Measurements from ENCODE around the gene KCNH3.
"Not testable (repeated sequence)": the region's sequence is repeated elsewhere in the genome, so short reads cannot be mapped to it uniquely, and the experiment has no call there.

The KCNH3 gene

DNA sequence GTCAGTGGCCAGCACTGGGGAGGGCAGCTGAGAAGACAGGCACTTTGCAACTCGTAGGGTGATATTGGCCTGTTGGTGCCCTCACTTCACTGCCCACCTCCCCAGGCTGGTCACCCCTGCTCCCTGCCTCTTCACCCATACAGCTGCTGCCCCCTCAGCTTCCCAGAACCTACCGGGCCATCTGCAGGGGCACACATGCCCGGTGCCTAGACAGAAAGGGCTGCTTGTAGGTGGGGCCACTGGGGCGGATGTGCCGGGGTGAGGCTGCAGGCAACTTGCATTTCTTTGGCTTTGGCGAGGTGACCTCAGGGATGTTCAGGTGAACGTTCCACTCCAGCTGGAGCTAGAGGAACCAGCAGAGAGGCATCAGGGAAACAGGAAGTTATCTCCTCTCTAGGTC lies 49.5 kb downstream of the KCNH3 start:
- no peak for DNase-seq (ENCODE audit: low read depth)

- DNase-seq (ENCODE audit: low read depth) = no peak
Measured at GRCh38 chr12:49588721-49589516, 50.1 kb downstream of the KCNH3 start.

DNA sequence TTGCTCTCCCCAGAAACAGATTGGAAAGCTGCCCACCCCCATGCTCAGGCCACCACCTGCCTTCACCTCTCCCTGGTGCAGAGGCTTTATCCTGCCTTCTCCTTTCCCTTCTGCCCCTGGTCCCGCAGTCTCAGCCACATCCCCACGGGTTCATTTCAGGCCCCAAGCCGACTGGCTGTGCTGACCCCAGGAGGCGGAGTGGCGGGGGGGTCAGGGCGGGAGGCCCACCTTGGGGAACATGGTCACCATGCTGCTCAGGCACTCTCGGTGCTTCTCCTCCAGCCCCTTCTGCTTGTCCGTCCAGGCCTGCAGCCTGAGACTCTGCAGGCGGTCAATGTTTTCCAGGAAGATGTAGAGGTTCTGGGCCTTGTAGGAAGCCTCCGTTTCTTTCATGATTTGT lies 59.7 kb downstream of the KCNH3 start:
- no peak for DNase-seq (ENCODE audit: low read depth)

DNA sequence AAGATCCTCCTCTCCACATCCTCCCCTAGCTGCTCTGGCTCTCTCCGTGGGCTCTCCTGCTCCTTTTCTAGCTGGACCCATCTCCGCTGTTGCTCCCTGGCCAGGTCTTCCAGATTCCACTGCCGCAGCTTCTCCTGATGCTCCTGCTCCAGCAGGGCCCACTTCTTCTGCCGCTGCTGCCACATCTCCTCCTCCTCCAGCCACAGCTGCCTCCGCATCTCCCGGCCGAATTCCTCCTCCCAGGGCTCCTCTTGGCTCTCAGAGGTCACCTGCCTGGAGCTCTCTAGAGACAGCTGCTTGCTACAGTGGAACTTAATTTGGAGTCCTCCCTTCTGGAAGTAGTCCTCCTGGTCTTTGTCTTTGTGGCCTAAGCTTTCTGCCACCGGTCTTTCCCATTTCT lies 61.1 kb downstream of the KCNH3 start:
- DNase-seq (ENCODE audit: low read depth) = no peak

- no peak for DNase-seq (ENCODE audit: low read depth)
Measured at GRCh38 chr12:49603721-49604120, 64.9 kb downstream of the KCNH3 start.

- DNase-seq (ENCODE audit: low read depth) = no peak
Measured at GRCh38 chr12:49604856-49605255, 66.0 kb downstream of the KCNH3 start.

DNA sequence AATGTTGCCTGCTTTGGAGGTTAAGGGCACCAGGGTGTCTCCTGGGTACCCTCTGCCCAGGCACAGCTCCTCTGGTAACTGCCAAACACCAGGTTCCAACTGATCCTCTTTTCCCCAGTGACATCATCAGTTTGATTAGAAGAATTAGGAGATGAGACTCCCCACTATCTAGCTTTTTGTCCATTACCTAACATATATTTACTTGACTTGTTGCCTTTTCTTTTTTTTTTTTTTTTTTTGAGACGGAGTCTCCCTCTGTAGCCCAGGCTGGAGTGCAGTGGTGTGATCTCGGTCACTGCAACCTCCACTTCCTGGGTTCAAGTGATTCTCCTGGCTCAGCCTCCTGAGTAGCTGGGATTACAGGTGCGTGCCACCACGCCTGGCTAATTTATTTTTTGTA lies 66.7 kb downstream of the KCNH3 start, which contains the start of gene FAM186B:
TSS of gene FAM186B (minus strand) at position 101 of the 400 bp plus-strand sequence. CDS start 162 bp downstream, outside the sequence.
- DNase-seq (ENCODE audit: low read depth) = not testable (repeated sequence)
